GM18502 (cell line): ENCODE data around the gene CRHR1.

Source experiments
- ATAC-seq: cut with Tn5 transposase; IDR thresholded peaks from one replicate; pipeline ENCODE4 v1.9.1; 2021; ENCODE audit warnings: mild to moderate bottlenecking; ENCODE audit not compliant: unreplicated experiment, poor library complexity

CRHR1 gene

DNA sequence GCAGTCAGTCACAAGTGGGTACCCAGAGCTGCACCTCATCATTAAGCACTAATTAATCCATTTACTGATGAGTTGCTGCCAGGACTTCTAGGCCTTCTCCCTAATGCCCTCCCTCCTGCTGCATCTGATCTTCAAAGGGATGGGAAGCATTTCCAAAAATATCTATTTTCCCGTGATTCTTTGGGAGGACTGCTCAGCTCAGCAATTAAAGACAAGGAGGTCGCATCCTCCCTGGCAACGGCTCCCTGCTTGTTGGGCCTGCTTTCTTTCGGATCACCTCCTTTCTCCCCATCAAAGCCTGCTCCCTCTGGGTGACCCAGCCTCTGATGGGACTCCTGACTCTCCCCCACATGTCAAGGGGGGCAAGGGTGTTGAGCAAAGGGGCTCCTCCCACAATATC, 34.6 kb downstream of the CRHR1 start:
- no peak for ATAC-seq

DNA sequence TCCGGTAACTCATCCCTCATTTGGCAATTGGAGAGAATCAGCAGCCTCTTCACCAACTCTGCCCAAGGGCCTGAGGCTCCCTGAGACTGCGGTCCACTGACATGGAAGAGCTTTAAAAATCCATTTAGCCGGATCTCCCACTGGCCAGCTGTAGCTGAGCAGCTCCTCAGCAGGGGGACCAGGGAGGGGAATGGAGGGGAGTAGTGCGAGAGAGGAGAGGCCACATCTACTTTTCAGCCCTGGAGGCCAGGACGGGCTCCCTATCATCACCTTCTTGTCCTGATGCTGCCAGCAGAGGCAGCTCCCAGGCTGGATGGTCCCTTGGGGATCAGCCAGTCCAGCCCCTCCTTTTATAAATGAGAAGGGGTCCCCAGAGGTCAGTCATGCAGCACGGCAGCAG, 35.5 kb downstream of the CRHR1 start:
- ATAC-seq: no peak

DNA sequence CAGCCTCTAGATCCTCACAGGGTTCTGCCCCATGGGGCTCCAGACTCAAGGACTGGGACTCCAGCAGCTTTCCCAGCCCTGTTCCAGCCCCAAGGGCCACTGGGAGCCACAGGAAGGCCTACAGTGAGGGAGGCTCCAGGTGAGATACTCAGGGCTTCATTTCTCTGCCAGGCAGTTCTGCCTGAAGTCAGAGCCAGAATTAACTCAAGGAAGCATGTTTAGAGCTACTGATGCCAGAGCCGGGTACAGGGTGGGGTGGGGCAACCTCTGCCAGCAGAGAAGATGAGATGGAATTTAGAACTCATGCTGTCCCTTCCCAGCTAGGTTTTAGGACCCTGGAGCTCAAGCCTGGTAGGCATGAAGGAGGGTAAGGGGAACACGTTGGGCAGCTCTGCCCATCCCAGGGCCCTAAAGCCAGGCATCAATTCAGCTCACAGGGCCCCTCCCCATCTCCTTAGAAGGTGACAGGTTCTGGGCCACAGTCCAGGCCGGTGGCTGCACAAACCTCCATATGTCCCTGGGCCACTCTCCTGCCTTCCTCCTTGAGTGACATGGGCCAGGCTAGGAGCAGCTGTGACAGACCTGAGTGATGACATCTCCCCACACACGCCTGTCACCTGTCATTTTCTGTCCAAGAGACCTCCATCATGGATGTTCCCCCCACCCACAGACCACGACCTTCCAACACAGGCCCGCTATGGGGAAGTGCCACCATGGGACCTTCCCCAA, 36.1 kb downstream of the CRHR1 start:
- no peak for ATAC-seq

DNA sequence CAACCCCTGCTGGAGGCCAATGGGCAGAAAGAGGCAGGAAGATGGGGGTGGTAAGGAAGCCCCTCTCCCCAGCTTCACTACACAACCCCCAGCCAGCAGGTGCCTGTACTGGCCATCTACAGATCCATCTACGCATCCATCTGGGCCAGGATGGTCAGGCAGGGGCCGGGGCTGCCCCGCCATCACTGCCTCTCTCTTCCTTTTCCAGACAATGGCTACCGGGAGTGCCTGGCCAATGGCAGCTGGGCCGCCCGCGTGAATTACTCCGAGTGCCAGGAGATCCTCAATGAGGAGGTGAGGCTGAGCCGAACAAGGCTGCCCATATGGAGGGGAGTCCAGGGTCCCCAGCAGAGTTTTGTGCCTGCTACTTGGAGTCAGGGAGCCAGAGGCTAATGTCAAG, 37.0 kb downstream of the CRHR1 start:
- ATAC-seq: no peak

DNA sequence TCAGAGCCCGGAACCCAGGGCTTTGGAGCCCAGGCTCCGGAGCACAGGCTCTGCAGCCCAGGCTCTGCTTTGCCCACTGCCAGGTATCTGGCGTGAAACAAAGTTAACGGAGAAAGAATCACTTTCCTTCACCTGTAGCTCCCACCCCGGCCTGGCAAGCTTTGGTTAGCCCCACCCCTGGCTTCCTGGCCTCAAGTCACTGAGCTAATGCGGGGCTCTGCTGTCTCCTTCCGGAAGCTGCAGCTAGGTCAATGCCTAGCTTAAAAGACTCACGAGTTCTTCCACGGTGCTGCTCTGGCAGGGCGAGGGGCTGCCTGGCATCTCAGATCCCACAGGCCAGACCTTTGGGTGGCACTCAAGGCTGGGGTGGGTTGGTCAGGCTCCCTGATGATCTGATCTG, 39.5 kb downstream of the CRHR1 start:
- no peak for ATAC-seq

DNA sequence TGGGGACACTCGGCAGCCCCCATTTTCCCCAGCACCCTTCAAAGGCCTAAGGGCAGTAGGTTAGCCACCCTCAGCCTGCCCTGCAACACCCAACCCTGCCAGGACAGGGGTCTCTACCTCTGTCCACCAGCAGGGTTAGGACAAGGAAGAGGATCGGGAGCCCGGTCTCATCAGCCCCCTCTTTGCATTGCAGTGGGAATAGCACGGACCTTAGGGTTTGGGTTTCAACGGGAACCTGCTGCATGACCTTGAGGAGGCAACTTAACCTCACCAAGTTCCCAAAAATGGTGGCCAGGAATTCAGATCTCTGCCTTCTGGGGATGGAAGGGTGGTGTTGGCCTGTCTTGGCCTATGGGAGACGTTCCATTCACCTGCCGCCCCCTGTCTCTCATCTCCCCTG, 40.4 kb downstream of the CRHR1 start:
- no peak for ATAC-seq

DNA sequence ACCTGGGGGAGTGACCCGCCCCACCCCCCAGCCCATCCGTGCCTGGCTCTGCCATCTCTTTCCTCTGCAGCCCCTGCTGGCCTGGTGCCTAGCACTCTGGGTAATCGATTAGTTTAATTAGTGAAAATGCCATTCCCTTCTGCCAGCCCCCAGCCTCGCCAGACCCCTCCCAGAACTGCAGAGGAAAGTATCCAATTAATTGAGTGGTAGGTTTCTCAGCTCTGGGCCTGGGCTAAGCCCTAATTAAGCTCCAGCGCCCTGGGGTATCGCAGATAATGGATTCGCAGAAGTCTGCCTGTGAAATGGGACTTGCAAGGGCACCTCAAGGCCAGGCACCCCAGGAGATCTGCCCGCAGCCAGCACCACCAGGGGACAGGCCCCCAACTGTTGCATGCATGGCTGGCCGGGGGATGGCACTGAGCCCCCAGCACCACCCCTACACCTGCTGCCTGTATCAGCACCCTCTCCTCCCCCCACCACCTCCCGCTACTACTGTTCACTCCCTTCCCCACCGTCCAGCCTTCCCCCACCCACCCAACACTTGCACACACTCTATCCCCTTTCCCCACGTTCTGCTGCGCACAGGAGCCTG, 40.9 kb downstream of the CRHR1 start:
- ATAC-seq: no peak

DNA sequence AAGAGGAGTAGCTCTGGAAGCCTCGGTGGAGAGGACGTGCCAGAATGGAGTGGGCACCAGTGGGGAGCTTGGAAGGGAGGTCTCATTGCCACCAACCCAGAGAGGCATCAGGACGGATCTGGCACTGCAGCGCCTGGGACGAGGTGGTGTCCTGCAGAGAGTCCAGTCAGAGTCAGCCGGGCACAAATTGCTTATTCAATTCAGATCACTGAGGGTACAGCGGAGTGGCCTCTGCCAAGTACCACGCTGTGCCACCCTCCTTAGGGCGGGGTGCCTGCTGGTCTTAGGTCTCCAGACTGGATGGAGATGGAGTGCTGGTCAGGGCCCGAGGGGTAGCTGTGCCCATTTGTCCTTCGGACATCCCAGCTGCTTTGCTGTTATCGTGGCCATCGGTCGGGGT, 41.7 kb downstream of the CRHR1 start:
- no peak for ATAC-seq

DNA sequence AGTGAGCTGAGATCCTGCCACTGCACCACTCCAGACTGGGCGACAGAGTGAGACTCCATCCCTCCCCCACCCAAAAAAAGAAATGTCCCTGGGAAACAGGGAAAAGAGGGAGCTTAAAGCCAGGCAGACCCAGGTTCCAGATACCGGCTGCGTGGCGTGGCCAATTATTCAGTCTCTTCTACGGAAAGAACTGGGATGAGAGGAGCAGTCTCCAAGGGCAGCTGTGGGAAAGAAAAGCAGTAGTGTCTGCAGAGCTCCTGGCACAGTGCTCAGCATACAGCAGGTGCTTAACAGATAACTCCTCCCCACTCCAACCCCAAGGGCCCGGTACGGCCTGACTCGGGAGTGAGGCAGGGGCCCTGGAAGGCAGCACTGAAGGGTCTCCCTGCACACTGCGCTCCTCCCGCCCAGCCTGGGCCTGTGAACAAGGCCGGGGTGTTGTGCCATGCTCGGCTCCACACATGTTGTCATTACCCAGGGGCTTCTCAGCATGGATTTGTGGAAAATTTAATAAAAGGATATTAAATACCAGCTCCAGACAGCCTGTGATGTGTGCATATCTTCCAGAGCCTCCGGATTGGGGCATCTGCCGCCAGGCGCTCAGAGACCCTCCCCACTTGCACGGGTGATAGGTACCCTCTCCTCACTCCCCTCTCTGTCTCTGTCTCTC, 42.9 kb downstream of the CRHR1 start:
- no peak for ATAC-seq

DNA sequence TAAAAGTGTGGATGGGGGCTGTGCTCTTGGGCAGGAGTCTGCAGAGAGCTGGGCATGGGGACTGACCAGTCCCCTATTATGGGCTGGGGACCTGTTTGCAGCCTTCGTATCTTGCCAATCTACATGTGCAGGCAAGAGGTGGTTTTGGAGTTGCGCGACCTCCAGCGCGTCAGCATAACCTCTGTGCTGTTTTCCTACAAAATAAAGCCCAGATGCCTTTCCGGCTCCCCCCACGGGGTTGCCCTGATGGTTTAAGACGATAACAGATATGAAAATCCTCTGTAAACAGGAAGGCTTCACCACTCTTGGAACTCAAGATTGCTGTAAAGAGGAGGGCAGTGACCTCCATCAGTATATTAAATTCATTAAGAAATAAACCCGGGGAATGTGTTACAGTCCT, 44.1 kb downstream of the CRHR1 start:
- no peak for ATAC-seq

DNA sequence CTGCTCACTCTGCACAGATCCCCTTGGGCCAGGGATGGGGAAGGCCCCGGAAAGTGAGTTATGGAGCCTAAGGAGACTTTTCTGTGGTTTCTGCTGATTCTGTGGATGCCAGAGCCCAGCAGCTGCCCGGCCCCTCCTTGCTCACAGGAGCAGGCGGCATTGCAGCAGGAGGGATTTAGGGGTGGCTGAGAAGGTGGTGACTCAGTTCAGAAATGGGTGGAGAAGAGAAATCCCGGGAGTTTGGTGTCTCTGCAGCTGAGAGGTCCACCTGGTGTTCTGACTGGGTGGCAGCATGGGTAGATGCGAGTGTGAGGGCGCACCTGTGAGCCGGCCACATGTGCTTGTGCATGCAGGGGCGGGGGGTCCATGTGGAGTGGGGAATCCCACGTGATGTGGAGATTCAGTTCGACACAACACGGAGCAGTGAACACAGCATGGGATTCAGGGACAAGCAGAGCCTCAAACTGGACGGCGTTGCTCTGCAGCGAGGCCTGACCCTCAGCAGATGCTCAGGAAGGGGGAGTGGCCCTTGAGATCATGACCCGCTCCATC, 44.5 kb downstream of the CRHR1 start:
- ATAC-seq: no peak

DNA sequence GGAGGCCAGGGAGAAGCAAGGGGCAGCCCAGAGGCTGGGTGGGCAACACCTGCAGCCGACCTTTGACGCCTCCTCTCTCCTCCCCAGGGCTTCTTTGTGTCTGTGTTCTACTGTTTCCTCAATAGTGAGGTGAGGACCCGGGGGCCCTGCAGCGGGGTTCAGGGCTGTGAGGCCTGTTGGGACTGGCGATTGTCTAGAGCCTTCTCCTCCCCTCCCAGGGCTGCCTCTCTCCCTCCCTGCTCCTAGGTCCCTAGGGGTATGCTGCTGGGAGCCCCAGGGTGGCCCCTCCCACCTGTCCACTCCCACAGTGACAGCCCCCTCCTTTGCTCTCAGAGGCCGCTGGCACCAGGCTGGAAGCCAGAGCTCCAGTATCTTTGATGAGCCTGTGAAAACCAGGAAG, 49.8 kb downstream of the CRHR1 start:
- ATAC-seq: no peak

DNA sequence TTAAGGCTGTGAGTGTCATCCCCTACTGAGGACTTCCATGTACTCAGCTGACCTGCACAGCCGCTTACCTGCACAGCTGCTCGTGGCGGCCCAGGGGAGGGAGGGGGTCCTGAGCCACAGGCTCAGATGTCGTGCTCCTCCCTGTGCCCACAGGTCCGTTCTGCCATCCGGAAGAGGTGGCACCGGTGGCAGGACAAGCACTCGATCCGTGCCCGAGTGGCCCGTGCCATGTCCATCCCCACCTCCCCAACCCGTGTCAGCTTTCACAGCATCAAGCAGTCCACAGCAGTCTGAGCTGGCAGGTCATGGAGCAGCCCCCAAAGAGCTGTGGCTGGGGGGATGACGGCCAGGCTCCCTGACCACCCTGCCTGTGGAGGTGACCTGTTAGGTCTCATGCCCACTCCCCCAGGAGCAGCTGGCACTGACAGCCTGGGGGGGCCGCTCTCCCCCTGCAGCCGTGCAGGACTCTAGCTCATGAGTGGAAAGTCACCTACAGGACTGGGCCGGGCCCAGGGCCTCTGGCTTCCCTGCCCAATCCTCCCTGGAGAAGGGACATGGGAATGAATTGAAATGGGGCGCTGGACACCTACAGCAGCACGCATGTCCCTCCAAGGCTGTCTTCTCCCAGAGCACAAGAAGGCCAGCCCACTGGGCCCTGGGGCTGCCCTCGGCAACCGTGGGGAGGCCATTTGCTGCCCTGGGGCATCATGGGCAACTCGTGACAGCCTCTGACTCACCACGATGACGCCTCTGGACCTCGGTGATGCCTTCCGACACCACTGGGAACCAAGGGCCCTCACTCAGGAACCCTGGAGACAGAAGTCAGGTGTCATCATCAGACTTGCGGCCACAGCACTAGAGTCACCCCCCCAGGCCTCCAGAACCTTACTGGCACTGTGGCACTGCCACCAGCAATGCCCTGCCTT, 50.6 kb downstream of the CRHR1 start:
- ATAC-seq: no peak

DNA sequence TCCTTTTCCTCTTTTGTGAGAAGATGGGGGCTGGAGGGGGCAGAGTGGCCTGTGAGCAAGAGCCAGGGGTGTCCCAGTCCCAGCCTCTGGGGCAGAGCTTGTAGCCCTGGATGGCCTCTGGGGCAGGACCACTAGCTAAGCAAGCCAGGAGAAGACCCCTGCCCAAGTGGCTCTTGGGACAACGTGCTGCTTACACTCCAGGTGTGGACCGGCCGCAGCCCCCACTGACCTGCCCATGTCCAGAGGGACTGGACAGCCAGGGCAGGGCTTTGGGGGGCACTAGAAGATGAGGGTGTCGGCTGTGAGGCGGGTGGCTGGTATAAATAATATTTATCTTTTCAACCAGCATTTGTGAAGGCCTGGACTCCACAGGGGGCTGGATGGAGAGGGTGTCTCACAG, 51.4 kb downstream of the CRHR1 start:
- ATAC-seq: no peak

DNA sequence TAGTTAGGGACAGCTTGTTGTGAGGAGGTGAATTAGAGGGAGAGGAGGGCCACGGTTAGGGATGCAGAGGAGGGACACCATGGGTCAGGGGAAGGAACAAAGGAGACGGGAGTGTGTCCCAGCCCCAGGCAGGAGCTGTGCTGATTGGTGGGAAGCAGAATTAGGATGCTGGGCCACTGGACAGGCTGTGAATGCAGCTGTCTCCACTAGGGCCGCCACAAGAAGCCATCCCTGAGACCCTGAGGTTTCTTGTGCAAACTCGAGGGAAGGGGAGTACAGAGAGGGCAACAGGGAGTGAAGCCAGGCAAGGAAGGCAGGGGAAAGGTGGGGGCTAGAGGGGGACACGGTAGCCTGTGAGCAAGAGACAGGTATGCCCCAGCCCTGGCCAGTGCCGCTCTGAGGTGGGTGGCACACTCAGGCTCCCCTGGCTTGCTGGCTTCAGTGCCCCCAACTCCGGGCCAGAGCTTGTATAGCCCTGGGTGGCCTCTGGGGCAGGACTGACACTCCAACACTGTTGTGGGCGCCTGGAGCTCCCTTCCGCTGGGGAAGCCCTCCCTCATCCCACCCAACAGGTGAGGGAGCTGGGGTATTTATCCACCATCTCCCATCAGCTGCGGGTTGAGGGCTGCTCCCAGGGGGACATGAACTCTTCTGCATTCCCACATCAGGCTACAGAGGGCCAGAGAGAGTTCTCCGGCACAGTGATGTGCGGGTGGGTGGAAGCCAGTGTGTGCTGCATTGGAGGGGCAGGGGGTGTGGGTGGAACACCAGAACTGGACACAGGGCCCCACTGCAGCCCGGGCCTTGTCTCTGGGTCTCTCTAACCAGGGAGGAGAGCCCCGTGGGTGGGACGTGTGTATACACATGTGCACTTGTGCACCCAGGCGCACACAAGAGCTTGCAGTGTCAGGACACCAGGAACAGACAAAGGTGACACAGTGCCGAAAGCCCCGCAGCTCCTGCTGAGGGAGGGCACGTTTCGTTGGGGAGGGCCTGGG, 52.2 kb downstream of the CRHR1 start:
- no peak for ATAC-seq

DNA sequence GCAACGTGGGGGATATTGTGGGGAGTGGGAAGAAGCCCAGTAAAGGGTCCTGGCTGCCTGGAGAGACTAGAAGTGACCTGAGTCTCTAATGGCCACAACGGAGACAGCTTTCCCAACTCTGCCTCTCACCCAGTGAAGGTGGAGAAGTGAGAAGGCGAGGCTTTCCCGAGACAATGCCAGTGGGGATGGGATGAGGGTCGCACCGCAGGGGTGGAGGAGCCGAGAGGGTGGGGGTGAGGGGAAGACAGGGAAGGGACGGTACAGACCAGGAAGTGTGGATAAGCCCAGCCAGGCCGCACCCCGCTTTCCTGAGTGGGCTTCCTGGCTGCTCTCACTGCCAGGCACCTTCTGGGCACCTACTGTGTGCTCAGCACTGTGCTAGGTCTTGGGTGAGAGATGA, 53.1 kb downstream of the CRHR1 start:
- ATAC-seq: no peak

DNA sequence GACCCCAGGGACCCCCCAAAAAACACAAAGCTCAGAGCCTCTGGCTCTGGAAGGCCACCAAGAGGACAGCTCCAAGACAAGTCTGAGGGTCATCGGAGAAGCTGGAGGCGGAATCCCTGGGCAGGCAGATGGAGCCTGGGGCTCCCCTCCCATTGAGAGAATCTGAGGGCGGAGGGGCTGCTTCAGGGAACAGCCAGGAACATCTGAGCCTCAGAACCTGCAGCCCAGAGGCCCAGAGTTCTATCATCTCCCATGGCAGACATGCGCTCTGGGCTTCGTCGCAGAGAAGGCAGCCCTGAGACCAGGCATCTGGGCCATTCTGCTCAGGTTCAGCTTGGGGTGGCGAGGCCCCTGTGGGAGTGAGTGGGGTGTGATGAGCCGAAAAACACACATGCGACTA, 53.5 kb downstream of the CRHR1 start:
- no peak for ATAC-seq

DNA sequence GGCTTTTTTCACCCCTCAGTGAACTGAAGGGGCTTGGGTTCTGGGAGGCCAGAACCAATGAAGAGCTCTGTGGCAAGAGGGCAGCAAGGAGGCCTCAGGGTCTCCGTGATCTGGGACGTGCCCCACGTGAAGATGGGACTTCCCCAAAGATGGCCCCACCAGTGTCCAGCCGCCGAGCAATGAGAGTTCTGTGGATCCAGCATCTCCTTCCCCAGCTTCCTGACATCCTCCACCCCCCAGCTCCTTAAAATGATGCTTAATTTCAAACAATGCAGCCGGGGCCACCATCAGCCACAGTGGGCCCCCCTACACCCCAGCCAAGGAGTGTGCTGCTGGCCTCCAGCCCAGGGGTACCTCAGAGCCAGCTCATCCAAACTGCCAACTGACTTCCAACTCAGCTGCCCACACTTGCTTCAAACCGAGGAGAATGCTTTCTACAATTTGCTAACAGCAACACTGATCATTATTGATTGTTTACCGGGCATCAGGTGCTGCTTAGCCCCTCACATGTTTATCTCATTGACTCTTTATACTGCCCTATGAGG, 54.7 kb downstream of the CRHR1 start:
- no peak for ATAC-seq

DNA sequence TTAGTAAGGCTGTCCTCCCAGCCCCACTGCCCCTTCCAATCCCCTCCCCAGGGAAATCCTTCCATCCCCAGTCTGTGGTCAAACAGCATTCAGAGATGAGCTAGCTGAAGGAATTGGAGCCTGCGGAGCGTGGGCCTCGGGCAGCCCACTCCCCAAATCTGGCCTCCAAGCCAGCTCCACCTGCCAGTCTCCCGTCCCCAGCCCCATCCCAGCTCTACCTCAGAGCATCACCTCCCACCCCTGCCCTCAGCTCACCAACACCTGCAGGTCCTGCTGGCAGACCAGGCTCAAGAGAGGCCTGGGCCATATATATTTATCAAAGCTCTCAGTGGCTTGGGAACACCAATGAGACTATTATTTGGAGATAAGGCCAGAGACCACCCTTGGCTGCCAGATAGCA, 55.3 kb downstream of the CRHR1 start:
- ATAC-seq: no peak
